Spleen (tissue), 11 donors: ENCODE data around the gene C6orf132. TPM values are rescaled to one million over a fixed set of nuclear protein-coding genes. Genes with fewer than 3 reads are reported as not detected.

Experiments
- DNase-seq: peaks from one replicate; pipeline ENCODE4 v3.0.0-alpha.2; 2020
- H3K27ac ChIP-seq, 8 donors: fragments of 200-600 bp; sonication (generic) in 7 of 8; 1 replicate in 4 of 8; 2 replicates in 4 of 8; pipeline versions ENCODE4 v1.5.0 to v1.8.0; 2016 to 2021; ENCODE audit warnings: inconsistent platforms in 4 of 8, mild to moderate bottlenecking in 4 of 8, moderate library complexity in 1 of 8
- H3K27me3 ChIP-seq, 7 donors: fragments of 200-600 bp; sonication (generic) in 6 of 7; replicated peaks in 1 of 7; 1 replicate in 4 of 7; 2 replicates in 3 of 7; pipeline versions ENCODE4 v1.5.0 to v1.8.0; 2016 to 2021; ENCODE audit warnings: inconsistent platforms in 3 of 7, mild to moderate bottlenecking in 1 of 7
- H3K36me3 ChIP-seq, 6 donors: fragments of 200-600 bp; sonication (generic) in 5 of 6; 1 replicate in 4 of 6; 2 replicates in 2 of 6; pipeline versions ENCODE4 v1.5.0 to v1.8.0; 2016 to 2021; ENCODE audit warnings: inconsistent platforms in 2 of 6
- H3K4me1 ChIP-seq, 6 donors: fragments of 200-600 bp; sonication (generic) in 5 of 6; 1 replicate in 3 of 6; 2 replicates in 3 of 6; pipeline versions ENCODE4 v1.5.0 to v1.8.0; 2016 to 2021; ENCODE audit warnings: inconsistent platforms in 3 of 6
- H3K4me3 ChIP-seq, 8 donors: fragments of 200-600 bp; sonication (generic) in 7 of 8; 1 replicate in 4 of 8; 2 replicates in 4 of 8; pipeline versions ENCODE4 v1.5.0 to v1.8.0; 2016 to 2021; ENCODE audit warnings: inconsistent platforms in 4 of 8, mild to moderate bottlenecking in 4 of 8, moderate library complexity in 2 of 8
- H3K9me3 ChIP-seq, 8 donors: fragments of 200-600 bp; sonication (generic) in 7 of 8; 1 replicate in 4 of 8; 2 replicates in 4 of 8; pipeline versions ENCODE4 v1.5.0 to v1.8.0; 2016 to 2021; ENCODE audit warnings: inconsistent platforms in 4 of 8
- POLR2A ChIP-seq, 3 donors: fragments of 450-650 bp; IDR thresholded peaks; one replicate each; pipeline ENCODE4 v1.5.1; 2017; ENCODE audit warnings: antibody characterized with exemption in 3 of 3, mild to moderate bottlenecking in 1 of 3
- POLR2AphosphoS5 ChIP-seq, 3 donors: sonication (generic); formaldehyde crosslinking; IDR thresholded peaks; one replicate each; pipeline ENCODE4 v1.5.1; 2017; ENCODE audit warnings: antibody characterized with exemption in 3 of 3
- WGBS, 5 donors: extraction: QIAGEN DNeasy Blood & Tissue Kit in 3 of 5; methylation state at CpG; one replicate each; pipeline versions ENCODE4 v1.1.5 to v1.1.7; 2013 to 2018; 5-methylcytosine and 5-hydroxymethylcytosine counted together
- intact Hi-C: fragments of 100-400 bp; cut with DNase I; formaldehyde crosslinking; loops from one replicate; pipeline ENCODE4 v1.15.0; 2023; ENCODE audit warnings: low total_unique reads
- polyA plus RNA-seq, 3 donors: library from polyadenylated mRNA; stranded (reverse); fragments of 200-250 nt; gene quantifications; one replicate each; pipeline ENCODE4 v1.2.1, GENCODE V29; 2013
- total RNA-seq, 7 donors: library from RNA; depleted of rRNA in 3 of 7; stranded (reverse); fragments of >200 nt in 3 of 7; fragmentation: NEBNext Ultra II Directional in 4 of 7; extraction: Animal tissue kit (Norgen Biotek cat#: 25700) in 4 of 7; gene quantifications; one replicate each; pipeline versions ENCODE4 v1.1.0 to v1.2.1, GENCODE V29; 2016 to 2021
- TF ChIP-seq, protein P1 (sequence below), 11 experiments: fragments of 200-600 bp in 7 of 11; fragments of 450-650 bp in 4 of 11; sonication (generic) in 4 of 11; IDR thresholded peaks in 8 of 11; conservative IDR thresholded peaks in 3 of 11; 1 replicate in 7 of 11; 2 replicates in 4 of 11; pipeline versions ENCODE4 v1.4.0 to v1.8.0; 2016 to 2021; ENCODE audit warnings: antibody characterized with exemption in 11 of 11, inconsistent platforms in 4 of 11, mild to moderate bottlenecking in 1 of 11
- donor health status: healthy with polysubstance abuse.
- donor health status: DM: no; HTN: no; CAD: no; lungs with moderate emphysema.
- donor health status: DM: no; HTN: no; CAD: no.
- donor health status: Bipolar disorder and iron deficiency.
- donor health status: healthy.
- donor health status: DM: no; HTN: no; CAD: no.
- donor health status: DM: yes; HTN: yes; CAD: no.

Gene C6orf132
- total and polyA plus RNA-seq, 10 donors = 0.05 to 0.27 (median 0.13) TPM; not detected in 3

DNA sequence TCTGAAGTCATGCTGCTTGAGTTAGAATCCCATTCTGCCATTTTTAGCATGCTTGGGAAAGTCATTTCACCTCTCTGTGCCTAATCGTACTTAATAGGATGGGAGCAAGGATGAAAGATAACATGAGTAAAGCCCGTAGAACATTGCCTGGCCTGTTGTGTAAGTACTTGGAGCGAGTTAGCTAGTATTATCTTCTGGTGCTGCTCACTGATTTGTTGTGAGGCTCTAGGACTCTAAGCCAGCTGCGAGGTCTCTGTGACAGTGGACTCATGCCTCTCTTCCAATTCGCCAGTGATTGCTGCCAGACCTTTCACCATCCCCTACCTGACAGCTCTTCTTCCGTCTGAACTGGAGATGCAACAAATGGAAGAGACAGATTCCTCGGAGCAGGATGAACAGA is 74.2 kb downstream of the C6orf132 start:
- Histone ChIP-seq H3K27ac (no peak overlapping the region), H3K36me3 (peaks cover 7 to 100% (median 98%) of the 10 kb centered on the region in 6 donors), H3K9me3 (no peaks in the 10 kb centered on the region), H3K4me3 (no peak overlapping the region), H3K27me3 (no peaks in the 10 kb centered on the region), H3K4me1 (no peaks in the 10 kb centered on the region)
- DNase-seq = no peak
- 97 to 99% (median 98%) methylated on average over 7 of the region's 7 CpGs for WGBS, 5 donors
- intact Hi-C loops = no loop called here
- TF ChIP-seq POLR2AphosphoS5 (IDR thresholded peaks at IDR 0.05) (no peak), POLR2A (IDR thresholded peaks at IDR 0.05) (no peak)
- TF ChIP-seq, protein P1, sequence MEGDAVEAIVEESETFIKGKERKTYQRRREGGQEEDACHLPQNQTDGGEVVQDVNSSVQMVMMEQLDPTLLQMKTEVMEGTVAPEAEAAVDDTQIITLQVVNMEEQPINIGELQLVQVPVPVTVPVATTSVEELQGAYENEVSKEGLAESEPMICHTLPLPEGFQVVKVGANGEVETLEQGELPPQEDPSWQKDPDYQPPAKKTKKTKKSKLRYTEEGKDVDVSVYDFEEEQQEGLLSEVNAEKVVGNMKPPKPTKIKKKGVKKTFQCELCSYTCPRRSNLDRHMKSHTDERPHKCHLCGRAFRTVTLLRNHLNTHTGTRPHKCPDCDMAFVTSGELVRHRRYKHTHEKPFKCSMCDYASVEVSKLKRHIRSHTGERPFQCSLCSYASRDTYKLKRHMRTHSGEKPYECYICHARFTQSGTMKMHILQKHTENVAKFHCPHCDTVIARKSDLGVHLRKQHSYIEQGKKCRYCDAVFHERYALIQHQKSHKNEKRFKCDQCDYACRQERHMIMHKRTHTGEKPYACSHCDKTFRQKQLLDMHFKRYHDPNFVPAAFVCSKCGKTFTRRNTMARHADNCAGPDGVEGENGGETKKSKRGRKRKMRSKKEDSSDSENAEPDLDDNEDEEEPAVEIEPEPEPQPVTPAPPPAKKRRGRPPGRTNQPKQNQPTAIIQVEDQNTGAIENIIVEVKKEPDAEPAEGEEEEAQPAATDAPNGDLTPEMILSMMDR (IDR thresholded peaks at IDR 0.05 in 8 of 11, conservative IDR thresholded peaks at IDR 0.05 in 3 of 11) = no peak

DNA sequence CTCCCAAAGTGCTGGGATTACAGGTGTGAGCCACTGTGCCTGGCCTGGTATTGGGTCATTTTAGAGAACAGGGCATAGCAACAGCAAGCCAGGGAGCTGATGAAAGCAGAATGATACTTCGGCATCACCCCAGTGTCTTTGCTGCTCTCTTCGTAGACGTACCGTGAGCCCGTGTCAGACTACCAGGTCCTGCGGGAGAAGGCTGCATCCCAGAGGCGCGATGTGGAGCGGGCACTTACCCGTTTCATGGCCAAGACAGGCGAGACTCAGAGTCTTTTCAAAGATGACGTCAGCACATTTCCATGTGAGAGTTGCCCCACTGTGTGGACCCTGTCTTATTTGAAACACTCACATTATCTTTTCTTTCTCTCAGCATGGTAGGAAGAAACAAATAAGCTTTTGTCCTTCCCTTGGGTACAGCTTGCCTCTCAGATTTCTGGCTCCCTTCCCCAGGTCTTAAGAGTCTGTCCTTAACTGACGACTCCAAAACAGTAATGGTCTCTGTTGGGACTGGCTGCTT is 76.2 kb downstream of the C6orf132 start:
- DNase-seq = peak; percentile 40
- H3K9me3 ChIP-seq = no peaks in the 10 kb centered on the region
- TF ChIP-seq POLR2AphosphoS5 (IDR thresholded peaks at IDR 0.05) = no peak
- TF ChIP-seq, protein P1 (IDR thresholded peaks at IDR 0.05 in 8 of 11, conservative IDR thresholded peaks at IDR 0.05 in 3 of 11) = no peak
- TF ChIP-seq POLR2A (IDR thresholded peaks at IDR 0.05) = no peak
- no peaks in the 10 kb centered on the region for H3K4me1 ChIP-seq
- 95 to 98% (median 96%) methylated on average over 13 of the region's 13 CpGs for WGBS, 5 donors
- no peak overlapping the region for H3K4me3 ChIP-seq
- no peaks in the 10 kb centered on the region for H3K27me3 ChIP-seq
- no peak overlapping the region for H3K27ac ChIP-seq
- intact Hi-C loops = no loop called here
- peaks cover 10 to 100% (median 94%) of the 10 kb centered on the region in 6 donors for H3K36me3 ChIP-seq

DNA sequence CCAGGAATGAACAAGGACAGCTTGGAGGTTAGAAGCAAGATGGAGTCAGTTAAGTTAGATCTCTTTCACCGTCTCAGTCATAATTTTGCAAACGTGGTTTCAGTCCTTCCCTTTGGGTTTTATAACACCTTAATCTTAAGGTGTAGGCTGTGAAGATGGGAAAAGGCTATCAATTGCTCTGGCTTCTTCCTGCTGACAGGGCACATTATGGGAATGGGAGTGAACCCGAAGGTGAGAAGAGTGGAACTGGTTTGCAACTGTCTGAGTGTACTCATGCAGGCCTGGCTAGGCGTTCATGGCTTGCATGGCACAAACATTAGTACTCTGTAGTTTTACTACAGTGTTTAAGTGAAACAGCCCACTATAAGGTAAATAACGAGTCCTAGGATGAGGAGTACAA is 82.7 kb downstream of the C6orf132 start:
- 91 to 98% (median 94%) methylated on average over 5 of the region's 5 CpGs for WGBS, 5 donors
- TF ChIP-seq POLR2A (IDR thresholded peaks at IDR 0.05) (no peak), POLR2AphosphoS5 (IDR thresholded peaks at IDR 0.05) (no peak)
- TF ChIP-seq, protein P1 (IDR thresholded peaks at IDR 0.05 in 8 of 11, conservative IDR thresholded peaks at IDR 0.05 in 3 of 11) = no peak
- H3K27ac ChIP-seq = no peak overlapping the region
- no peaks in the 10 kb centered on the region for H3K27me3 ChIP-seq
- H3K36me3 ChIP-seq = peaks cover 9 to 100% (median 94%) of the 10 kb centered on the region in 6 donors
- no peak for DNase-seq
- no peaks in the 10 kb centered on the region for H3K4me1 ChIP-seq
- no peak overlapping the region for H3K4me3 ChIP-seq
- intact Hi-C loops = no loop called here
- H3K9me3 ChIP-seq = no peaks in the 10 kb centered on the region

DNA sequence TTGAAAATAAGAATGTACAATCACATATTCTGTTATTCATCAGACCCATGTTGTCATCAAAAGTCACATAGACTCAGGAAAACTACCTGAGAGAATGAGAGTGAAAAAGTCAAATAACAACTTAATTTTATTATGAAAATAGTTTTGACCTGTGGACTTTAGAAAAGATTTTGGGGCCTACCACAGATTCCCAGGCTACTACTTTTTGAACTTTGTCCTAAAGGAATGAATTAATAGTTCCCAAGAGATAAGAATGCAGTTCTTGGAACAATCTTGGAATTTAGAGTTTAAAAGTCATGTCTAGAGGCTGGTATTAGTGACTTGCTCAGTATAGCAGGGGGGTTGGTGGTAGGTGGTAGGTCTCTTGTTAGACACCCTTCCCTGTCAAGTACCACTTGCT is 88.8 kb downstream of the C6orf132 start:
- no peak for TF ChIP-seq POLR2AphosphoS5 (IDR thresholded peaks at IDR 0.05)
- no peak for TF ChIP-seq POLR2A (IDR thresholded peaks at IDR 0.05)
- TF ChIP-seq, protein P1 (IDR thresholded peaks at IDR 0.05 in 8 of 11, conservative IDR thresholded peaks at IDR 0.05 in 3 of 11) = no peak
- no peaks in the 10 kb centered on the region for H3K27me3 ChIP-seq
- H3K9me3 ChIP-seq = no peaks in the 10 kb centered on the region
- no peak overlapping the region for H3K27ac ChIP-seq
- H3K4me3 ChIP-seq = no peak overlapping the region
- peaks cover 1 to 72% (median 63%) of the 10 kb centered on the region in 6 donors for H3K36me3 ChIP-seq
- peaks cover 26 to 57% (median 46%) of the 10 kb centered on the region in 6 donors for H3K4me1 ChIP-seq
- no peak for DNase-seq
- intact Hi-C loops = no loop called here
